ENCODE measurements around the gene HSPG2.

DNA sequence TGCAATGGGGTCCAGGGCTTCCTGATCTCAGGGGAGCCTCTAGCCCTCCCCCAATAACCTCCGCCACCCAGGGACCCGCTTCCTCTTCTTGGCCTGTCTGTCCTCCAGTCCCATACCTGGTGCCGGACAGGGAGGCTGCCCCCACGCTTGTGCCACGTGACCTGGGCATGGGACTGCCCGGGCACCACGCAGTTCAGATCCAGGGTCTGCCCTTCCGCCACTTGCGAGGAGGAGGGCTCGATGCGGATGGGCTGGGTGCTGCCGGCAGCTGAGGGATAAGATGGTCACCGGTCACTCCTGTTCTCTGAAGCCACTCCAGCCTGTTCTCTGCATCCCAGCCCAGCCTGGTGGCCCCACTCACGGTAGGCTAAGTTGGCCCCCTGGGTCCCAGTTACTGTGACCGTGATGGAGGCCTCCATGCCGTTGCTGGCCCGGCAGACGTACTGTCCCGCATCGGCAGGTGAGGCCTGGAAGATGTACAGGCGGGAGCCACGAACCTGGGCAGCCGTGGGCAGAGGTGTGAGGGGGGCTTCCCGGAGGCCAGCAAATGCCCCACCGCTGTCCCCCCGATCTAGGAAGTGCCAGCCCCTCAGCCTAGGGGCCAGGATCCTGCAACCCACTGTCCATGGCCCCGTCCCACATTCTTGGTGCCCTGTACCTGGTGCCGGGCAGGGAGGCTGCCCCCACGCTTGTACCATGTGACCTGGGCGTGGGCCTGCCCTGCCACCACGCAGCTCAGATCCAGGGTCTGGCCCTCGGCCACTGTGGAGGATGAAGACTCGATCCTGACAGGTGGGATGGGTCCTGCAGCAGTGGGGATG is 85.5 kb downstream of the HSPG2 start:
- TF ChIP-seq, protein P1, sequence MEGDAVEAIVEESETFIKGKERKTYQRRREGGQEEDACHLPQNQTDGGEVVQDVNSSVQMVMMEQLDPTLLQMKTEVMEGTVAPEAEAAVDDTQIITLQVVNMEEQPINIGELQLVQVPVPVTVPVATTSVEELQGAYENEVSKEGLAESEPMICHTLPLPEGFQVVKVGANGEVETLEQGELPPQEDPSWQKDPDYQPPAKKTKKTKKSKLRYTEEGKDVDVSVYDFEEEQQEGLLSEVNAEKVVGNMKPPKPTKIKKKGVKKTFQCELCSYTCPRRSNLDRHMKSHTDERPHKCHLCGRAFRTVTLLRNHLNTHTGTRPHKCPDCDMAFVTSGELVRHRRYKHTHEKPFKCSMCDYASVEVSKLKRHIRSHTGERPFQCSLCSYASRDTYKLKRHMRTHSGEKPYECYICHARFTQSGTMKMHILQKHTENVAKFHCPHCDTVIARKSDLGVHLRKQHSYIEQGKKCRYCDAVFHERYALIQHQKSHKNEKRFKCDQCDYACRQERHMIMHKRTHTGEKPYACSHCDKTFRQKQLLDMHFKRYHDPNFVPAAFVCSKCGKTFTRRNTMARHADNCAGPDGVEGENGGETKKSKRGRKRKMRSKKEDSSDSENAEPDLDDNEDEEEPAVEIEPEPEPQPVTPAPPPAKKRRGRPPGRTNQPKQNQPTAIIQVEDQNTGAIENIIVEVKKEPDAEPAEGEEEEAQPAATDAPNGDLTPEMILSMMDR (IDR thresholded peaks at IDR 0.05; ENCODE audit: low read length) = no peak
- no peak for TF ChIP-seq EZH2 (IDR thresholded peaks at IDR 0.05; ENCODE audit: borderline replicate concordance, low read length)

Data from OCI-LY1 (cell line).